Heart left ventricle (tissue), 16 donors: ENCODE measurements around the gene CDC7. TPM values are rescaled to one million over a fixed set of nuclear protein-coding genes. Genes with fewer than 3 reads are reported as not detected.

ENCODE experiments used
- ATAC-seq, 4 donors: fragments of 200-7000 bp; cut with Tn5 transposase; one replicate each; pipeline ENCODE4 v1.9.1; 2020 to 2022; ENCODE audit warnings: moderate library complexity in 4 of 4, mild to moderate bottlenecking in 3 of 4, moderate number of reproducible peaks in 1 of 4
- DNase-seq, 5 donors: peaks; one replicate each; pipeline ENCODE4 v3.0.0-alpha.2; 2020
- H3K27ac ChIP-seq, 12 donors: fragments of 200-600 bp; sonication (generic) in 4 of 12; one replicate each; pipeline versions ENCODE4 v1.5.0 to v1.8.0; 2016 to 2022; ENCODE audit warnings: mild to moderate bottlenecking in 2 of 12
- H3K27me3 ChIP-seq, 9 donors: fragments of 200-600 bp; sonication (generic) in 2 of 9; one replicate each; pipeline versions ENCODE4 v1.5.1 to v1.8.0; 2016 to 2022; ENCODE audit warnings: mild to moderate bottlenecking in 3 of 9
- H3K36me3 ChIP-seq, 9 donors: fragments of 200-600 bp; sonication (generic) in 2 of 9; one replicate each; pipeline versions ENCODE4 v1.5.0 to v1.8.0; 2018 to 2022; ENCODE audit warnings: mild to moderate bottlenecking in 2 of 9
- H3K4me1 ChIP-seq, 12 donors: fragments of 200-600 bp; sonication (generic) in 4 of 12; one replicate each; pipeline versions ENCODE4 v1.5.0 to v1.8.0; 2016 to 2022; ENCODE audit warnings: mild to moderate bottlenecking in 3 of 12
- H3K4me3 ChIP-seq, 12 donors: fragments of 200-600 bp; sonication (generic) in 4 of 12; one replicate each; pipeline versions ENCODE4 v1.5.0 to v1.8.0; 2017 to 2022; ENCODE audit warnings: mild to moderate bottlenecking in 9 of 12, moderate library complexity in 4 of 12
- H3K9me3 ChIP-seq, 12 donors: fragments of 200-600 bp; sonication (generic) in 4 of 12; one replicate each; pipeline versions ENCODE4 v1.5.0 to v1.8.0; 2016 to 2022; ENCODE audit warnings: mild to moderate bottlenecking in 1 of 12
- CTCF ChIP-seq, 12 donors: fragments of 200-600 bp; sonication (generic) in 4 of 12; IDR thresholded peaks; one replicate each; pipeline versions ENCODE4 v1.5.0 to v1.8.0; 2018 to 2022; ENCODE audit warnings: antibody characterized with exemption in 12 of 12, mild to moderate bottlenecking in 5 of 12
- POLR2A ChIP-seq, 2 donors: fragments of 450-650 bp; IDR thresholded peaks; one replicate each; pipeline ENCODE4 v1.6.1; 2017; ENCODE audit warnings: antibody characterized with exemption in 2 of 2, mild to moderate bottlenecking in 2 of 2, moderate library complexity in 2 of 2
- WGBS, 4 donors: extraction: QIAGEN DNeasy Blood & Tissue Kit in 2 of 4; methylation state at CpG; one replicate each; pipeline versions ENCODE4 v1.1.5 to v1.1.7; 2013 to 2018; 5-methylcytosine and 5-hydroxymethylcytosine counted together
- intact Hi-C, 10 donors: fragments of 100-400 bp; cut with DNase I; formaldehyde crosslinking; loops; one replicate each; pipeline versions ENCODE4 v1.11.1 to v1.14.2; 2022
- polyA plus RNA-seq, 2 donors: library from polyadenylated mRNA; stranded (reverse); fragments of 200-250 nt; gene quantifications; one replicate each; pipeline ENCODE4 v1.2.3, GENCODE V29; 2013
- total RNA-seq, 9 donors: library from RNA; depleted of rRNA in 2 of 9; stranded (reverse); fragments of >200 nt in 2 of 9; fragmentation: NEBNext Ultra II Directional in 3 of 9; extraction: Animal tissue kit (Norgen Biotek cat#: 25700) in 3 of 9; gene quantifications; one replicate each; pipeline versions ENCODE4 v1.1.0 to v1.2.4, GENCODE V29; 2016 to 2023
- donor health status: ischemic (EF 13 %, LVEDD 7.1; RV severe dilation, severe dysfunction).
- donor health status: healthy with polysubstance abuse.
- donor health status: DM: no; HTN: yes; CAD: no.
- donor health status: DM: no; HTN: no; CAD: no.
- donor health status: ischemic (EF 25% LVEDD 6.9; RV normal size, moderate dysfunction).
- donor health status: ischemic (EF 25% LVEDD 5.7; RV mildly dilated, moderate dysfunction).
- donor health status: healthy.
- donor health status: DM: yes; HTN: yes; CAD: no.
- donor health status: ischemic (EF 35%, LVEDD 5.7; RV mildly dilated, moderate dysfunction).
- donor health status: nonischemic (EF 11% LVEDD 7.7; RV severe dilation, severe dysfunction).
- donor health status: DM: yes; HTN: yes; CAD: no.
- donor health status: PGD.
- donor health status: ischemic (EF 29% LVEDD 5.4; RV normal size, mild dysfunction).
- donor health status: nonischemic (EF 23%, LVEDD 6.1; RV moderate dilation, normal function).

CDC7 gene
- total and polyA plus RNA-seq, 11 donors, result 0.30 to 6.3 (median 0.97) TPM

GRCh38 chr1:91556556-91556955, 55.9 kb downstream of the CDC7 start:
- H3K27ac ChIP-seq, result peak overlapping the region in 1 of 12 donors; percentile 73
- intact Hi-C loops, result loop anchor here in 1 of 10 donors (10.0 kb wide), 1 partner anchor 328 kb away; the partner anchor contains the start of gene TGFBR3
- H3K9me3 ChIP-seq, result no peaks in the 10 kb centered on the region
- ATAC-seq, result no peak
- WGBS, 4 donors, result 92 to 94% (median 93%) methylated on average over 2 of the region's 2 CpGs
- H3K36me3 ChIP-seq, result no peaks in the 10 kb centered on the region
- peaks cover 0 to 40% (median 0%) of the 10 kb centered on the region in 12 donors for H3K4me1 ChIP-seq
- no peaks in the 10 kb centered on the region for H3K27me3 ChIP-seq
- no peak for DNase-seq
- H3K4me3 ChIP-seq, result no peak overlapping the region
- TF ChIP-seq CTCF (IDR thresholded peaks at IDR 0.05) (no peak), POLR2A (IDR thresholded peaks at IDR 0.05) (no peak)

GRCh38 chr1:91557039-91557690, 56.5 kb downstream of the CDC7 start:
- H3K4me3 ChIP-seq, result no peak overlapping the region
- no peaks in the 10 kb centered on the region for H3K27me3 ChIP-seq
- intact Hi-C loops, result loop anchor here in 1 of 10 donors (10.0 kb wide), 1 partner anchor 328 kb away; the partner anchor contains the start of gene TGFBR3
- 57 to 78% (median 74%) methylated on average over 5 of the region's 5 CpGs for WGBS, 4 donors
- no peaks in the 10 kb centered on the region for H3K9me3 ChIP-seq
- no peak for ATAC-seq
- TF ChIP-seq CTCF (IDR thresholded peaks at IDR 0.05) (no peak), POLR2A (IDR thresholded peaks at IDR 0.05) (no peak)
- DNase-seq, result no peak
- peak overlapping the region in 1 of 12 donors; percentile 73 for H3K27ac ChIP-seq
- no peaks in the 10 kb centered on the region for H3K36me3 ChIP-seq
- peaks cover 0 to 40% (median 0%) of the 10 kb centered on the region in 12 donors for H3K4me1 ChIP-seq

DNA sequence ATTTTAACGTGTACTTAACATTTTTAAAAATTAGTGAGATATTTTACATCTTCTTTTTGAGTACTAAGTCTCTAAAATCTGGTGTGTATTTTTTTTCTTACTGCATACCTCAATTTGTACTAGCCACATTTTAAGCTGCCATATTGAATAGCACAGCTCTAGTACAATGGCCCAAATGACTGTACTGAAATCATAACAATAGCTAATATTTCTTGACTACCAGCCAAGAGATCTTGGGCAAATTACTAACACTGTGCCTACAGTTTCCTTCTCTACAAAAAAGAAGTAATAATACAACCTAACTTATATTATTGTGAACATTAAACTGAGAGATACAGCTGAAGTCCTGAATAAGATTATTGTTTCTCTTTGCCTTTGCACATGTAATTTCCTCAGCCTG, 57.2 kb downstream of the CDC7 start:
- no peaks in the 10 kb centered on the region for H3K9me3 ChIP-seq
- peaks cover 0 to 36% (median 0%) of the 10 kb centered on the region in 12 donors for H3K4me1 ChIP-seq
- no peak for ATAC-seq
- no peak overlapping the region for H3K4me3 ChIP-seq
- TF ChIP-seq CTCF (IDR thresholded peaks at IDR 0.05) (no peak), POLR2A (IDR thresholded peaks at IDR 0.05) (no peak)
- no peaks in the 10 kb centered on the region for H3K36me3 ChIP-seq
- intact Hi-C loops, result loop anchor here in 1 of 10 donors (10.0 kb wide), 1 partner anchor 327 kb away; the partner anchor contains the start of gene TGFBR3
- WGBS, 4 donors, result 0 to 94% (median 23%) methylated on average over 1 of the region's 1 CpG
- H3K27me3 ChIP-seq, result no peaks in the 10 kb centered on the region
- no peak overlapping the region for H3K27ac ChIP-seq
- no peak for DNase-seq

DNA sequence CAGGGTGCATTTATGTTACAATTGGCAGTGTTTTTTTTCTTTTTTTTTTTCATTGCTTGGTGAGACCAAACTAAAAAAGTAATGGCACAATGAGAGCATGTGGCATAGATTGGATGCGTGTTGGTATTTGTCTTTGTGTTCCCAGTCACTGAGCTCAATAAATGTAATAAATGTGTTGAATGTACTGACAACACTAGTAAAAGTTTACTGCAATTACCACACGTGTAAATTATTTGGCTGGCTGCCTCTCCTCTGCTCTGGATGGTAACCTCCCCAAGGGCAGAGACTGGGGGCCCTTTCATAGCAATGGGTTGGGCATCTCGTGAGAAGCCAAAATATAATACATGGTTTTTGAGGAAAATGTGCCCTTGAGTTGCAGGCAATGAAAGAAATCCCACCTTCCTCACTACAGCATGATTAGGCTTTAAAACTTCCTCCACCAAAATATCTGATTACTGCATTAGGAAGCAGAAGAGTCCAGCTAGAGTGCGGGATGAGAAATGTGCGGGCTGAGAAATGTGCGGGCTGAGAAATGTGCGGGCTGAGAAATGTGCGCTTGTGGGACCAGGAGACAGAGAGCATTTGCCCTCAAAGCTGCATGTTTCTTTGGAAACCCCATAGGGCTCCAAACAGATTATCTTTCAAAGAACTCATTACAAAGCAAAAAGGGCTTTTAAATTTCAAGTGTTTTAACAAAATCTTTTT, 58.5 kb downstream of the CDC7 start:
- Histone ChIP-seq H3K4me3 (no peak overlapping the region), H3K4me1 (peaks cover 0 to 33% (median 0%) of the 10 kb centered on the region in 12 donors), H3K36me3 (no peaks in the 10 kb centered on the region), H3K9me3 (peaks cover 0 to 8% (median 0%) of the 10 kb centered on the region in 12 donors), H3K27ac (no peak overlapping the region), H3K27me3 (no peaks in the 10 kb centered on the region)
- no peak for DNase-seq
- no peak for TF ChIP-seq CTCF (IDR thresholded peaks at IDR 0.05)
- no peak for TF ChIP-seq POLR2A (IDR thresholded peaks at IDR 0.05)
- ATAC-seq, result no peak
- intact Hi-C loops, result loop anchor here in 1 of 10 donors (10.0 kb wide), 1 partner anchor 326 kb away; the partner anchor contains the start of gene TGFBR3
- 79 to 87% (median 83%) methylated on average over 8 of the region's 8 CpGs for WGBS, 4 donors
